Bronchial epithelial cell (primary cell): ENCODE data around the gene GATC. TPM values are rescaled to one million over a fixed set of nuclear protein-coding genes. Genes with fewer than 3 reads are reported as not detected.

Source experiments
- DNase-seq: peaks from one replicate; pipeline ENCODE4 v3.0.0-alpha.2; 2010; ENCODE audit warnings: low read depth
- FAIRE-seq: peaks from 2 replicates; lab custom pipeline; 2011; peaks lifted over from hg19 to GRCh38; lab: Jason Lieb, UNC
- H3K27me3 ChIP-seq: 2 replicates; pipeline ENCODE4 v1.5.1; 2011; ENCODE audit warnings: low read length; ENCODE audit not compliant: control insufficient read depth, insufficient read depth
- H3K36me3 ChIP-seq: 2 replicates; pipeline ENCODE4 v1.5.1; 2011; ENCODE audit warnings: low read length; ENCODE audit not compliant: control insufficient read depth, insufficient read depth
- H3K4me3 ChIP-seq: 2 replicates; pipeline ENCODE4 v1.5.1; 2011; ENCODE audit warnings: mild to moderate bottlenecking, low read depth, low read length, control low read depth
- CTCF ChIP-seq: IDR thresholded peaks from 2 replicates; pipeline ENCODE4 v1.5.1; 2011; ENCODE audit warnings: mild to moderate bottlenecking, moderate library complexity, low read length, control low read depth, inconsistent platforms; ENCODE audit not compliant: insufficient read depth, severe bottlenecking
- total RNA-seq: library from RNA; depleted of rRNA; stranded (reverse); fragments of >200 nt; gene quantifications from 2 replicates; pipeline ENCODE4 v1.2.1, GENCODE V29; 2014

GATC gene
- total RNA-seq, 1 donor from 2014 or later, result 21.6 TPM

DNA sequence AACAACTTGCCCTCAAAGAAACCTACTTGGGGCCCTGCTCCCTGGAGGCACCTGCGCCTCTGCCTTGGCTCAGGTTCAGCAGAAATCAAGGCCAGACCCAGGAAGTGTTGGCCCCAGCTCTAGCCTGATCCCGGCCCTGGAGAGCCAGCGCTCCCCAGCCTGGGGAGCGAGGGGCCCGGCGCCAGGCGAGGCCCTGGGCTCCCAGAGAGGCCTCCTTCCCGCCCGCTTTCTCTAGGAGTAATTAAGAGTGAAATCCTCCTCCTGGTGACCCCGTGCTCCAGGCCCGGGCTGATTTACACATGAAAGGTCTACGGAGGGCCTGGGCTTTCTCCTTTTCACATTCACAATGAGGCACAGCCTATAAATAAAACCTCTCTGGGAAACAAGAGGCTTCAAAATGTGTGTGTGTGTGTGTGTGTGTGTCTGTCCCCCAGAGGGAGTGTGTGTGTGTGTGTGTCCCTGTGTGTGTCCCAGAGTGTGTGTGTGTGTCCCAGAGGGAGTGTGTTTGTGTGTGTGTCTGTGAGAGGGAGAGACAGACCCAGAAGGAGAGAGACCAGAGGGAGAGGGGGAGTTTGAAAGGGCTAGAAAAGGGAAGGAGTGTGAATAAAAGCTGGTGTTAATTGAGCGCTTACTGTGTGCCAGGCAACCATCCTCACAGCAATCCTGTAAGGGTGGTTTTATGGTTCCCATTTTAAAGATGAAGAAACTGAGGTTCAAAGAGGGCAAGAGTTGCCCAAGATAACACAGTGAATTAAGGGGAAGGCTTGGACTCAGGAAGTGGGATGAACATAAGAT lies 32.1 kb upstream of the GATC start:
- Histone ChIP-seq H3K4me3 (no peak overlapping the region), H3K36me3 (no peaks in the 10 kb centered on the region), H3K27me3 (no peaks in the 10 kb centered on the region)
- TF ChIP-seq CTCF, result no peak
- DNase-seq, result no peak
- no peak for FAIRE-seq

GRCh38 chr12:120416490-120417216 lies 29.6 kb upstream of the GATC start:
- Histone ChIP-seq H3K4me3 (no peak overlapping the region), H3K36me3 (no peaks in the 10 kb centered on the region), H3K27me3 (no peaks in the 10 kb centered on the region)
- TF ChIP-seq CTCF, result no peak
- DNase-seq (no peak), FAIRE-seq (no peak)

DNA sequence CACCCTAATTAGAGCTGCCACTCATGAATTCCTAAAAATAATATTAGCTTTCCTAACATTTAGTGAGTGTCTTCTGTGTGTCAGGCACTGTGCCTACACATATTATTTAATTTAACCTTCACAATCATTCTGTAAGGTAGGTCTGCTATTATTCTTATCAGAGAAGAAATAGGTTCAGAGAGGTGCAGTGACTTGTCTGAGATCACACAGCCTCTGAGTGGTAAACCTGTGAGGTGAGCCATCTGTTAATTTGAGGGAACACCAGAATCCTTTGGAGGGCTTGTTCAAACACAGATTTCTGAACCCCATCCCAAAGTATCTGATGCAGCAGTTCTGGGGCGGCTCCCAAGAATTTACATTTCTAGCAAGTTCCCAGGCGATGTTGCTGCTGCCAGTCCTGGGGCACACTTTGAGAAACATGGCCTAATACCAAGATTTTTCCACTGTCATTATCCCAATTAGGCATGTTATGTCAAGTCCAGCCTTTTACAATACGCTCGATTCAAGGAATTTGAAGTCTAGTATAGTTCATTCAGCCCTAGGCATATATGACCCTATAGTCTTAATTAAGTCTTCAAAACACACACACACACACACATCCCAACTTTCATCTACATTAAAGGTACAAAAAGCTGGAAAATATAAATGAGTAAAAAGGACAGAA lies 28.2 kb upstream of the GATC start:
- Histone ChIP-seq H3K36me3 (no peaks in the 10 kb centered on the region), H3K27me3 (no peaks in the 10 kb centered on the region), H3K4me3 (no peak overlapping the region)
- FAIRE-seq, result no peak
- DNase-seq, result no peak
- TF ChIP-seq CTCF, result no peak

GRCh38 chr12:120421701-120422100 lies 24.5 kb upstream of the GATC start:
- Histone ChIP-seq H3K4me3 (no peak overlapping the region), H3K27me3 (no peaks in the 10 kb centered on the region), H3K36me3 (no peaks in the 10 kb centered on the region)
- FAIRE-seq (no peak), DNase-seq (no peak)
- TF ChIP-seq CTCF, result no peak

DNA sequence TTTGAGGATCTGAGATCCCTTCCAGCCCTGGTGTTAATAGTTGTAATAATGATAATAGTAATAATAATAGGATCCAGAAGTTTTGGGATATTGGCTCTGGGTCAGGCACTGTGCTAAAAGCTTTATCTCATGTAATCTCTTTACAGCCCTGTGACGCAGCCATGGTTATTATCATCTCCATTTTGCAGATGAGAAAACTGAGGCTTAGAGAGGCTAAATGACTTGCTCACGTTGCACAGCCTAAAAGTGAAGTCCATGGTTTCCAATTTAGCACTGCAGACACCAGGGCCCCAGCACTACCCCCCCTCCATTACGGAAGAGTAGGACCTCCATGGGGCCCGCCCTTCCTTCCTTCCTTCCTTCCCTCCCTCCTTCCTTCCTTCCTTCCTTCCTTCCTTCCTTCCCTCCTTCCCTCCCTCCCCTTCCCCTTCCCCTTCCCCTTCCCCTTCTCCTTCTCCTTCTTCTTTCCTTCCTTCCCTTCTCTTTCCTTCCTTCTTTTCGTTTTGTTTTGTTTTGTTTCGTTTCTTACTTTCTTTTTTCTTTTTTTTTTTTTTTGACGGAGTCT lies 23.3 kb upstream of the GATC start:
- no peak overlapping the region for H3K4me3 ChIP-seq
- TF ChIP-seq CTCF, result no peak
- no peaks in the 10 kb centered on the region for H3K36me3 ChIP-seq
- DNase-seq (no peak), FAIRE-seq (no peak)
- no peaks in the 10 kb centered on the region for H3K27me3 ChIP-seq
